Thyroid gland (tissue), 4 donors: ENCODE data around the gene ZNF557. TPM values are rescaled to one million over a fixed set of nuclear protein-coding genes. Genes with fewer than 3 reads are reported as not detected.
"Not testable (repeated sequence)": the region's sequence is repeated elsewhere in the genome, so short reads cannot be mapped to it uniquely, and the experiment has no call there.

Experiments
- DNase-seq, 2 donors: peaks; one replicate each; pipeline ENCODE4 v3.0.0-alpha.2; 2019
- H3K27ac ChIP-seq, 3 donors: fragments of 200-600 bp; sonication (generic); 1 replicate in 2 of 3; 2 replicates in 1 of 3; pipeline ENCODE4 v1.5.1; 2016 to 2019; ENCODE audit warnings: mild to moderate bottlenecking in 1 of 3, moderate library complexity in 1 of 3
- H3K27me3 ChIP-seq: fragments of 200-600 bp; sonication (generic); one replicate; pipeline ENCODE4 v1.5.1; 2019
- H3K36me3 ChIP-seq, 2 donors: fragments of 200-600 bp; sonication (generic); one replicate each; pipeline ENCODE4 v1.5.1; 2016 to 2019
- H3K4me1 ChIP-seq, 2 donors: fragments of 200-600 bp; sonication (generic); one replicate each; pipeline ENCODE4 v1.5.1; 2017 to 2019
- H3K4me3 ChIP-seq, 3 donors: fragments of 200-600 bp; sonication (generic); replicated peaks in 1 of 3; 1 replicate in 2 of 3; 2 replicates in 1 of 3; pipeline ENCODE4 v1.5.1; 2016; ENCODE audit warnings: mild to moderate bottlenecking in 1 of 3
- H3K9me3 ChIP-seq: fragments of 200-600 bp; sonication (generic); one replicate; pipeline ENCODE4 v1.5.1; 2017
- CTCF ChIP-seq, 6 experiments: fragments of 200-600 bp in 3 of 6; fragments of 450-650 bp in 3 of 6; sonication (generic) in 3 of 6; IDR thresholded peaks; one replicate each; pipeline ENCODE4 v1.5.1; 2016 to 2019; ENCODE audit warnings: antibody characterized with exemption in 6 of 6, mild to moderate bottlenecking in 2 of 6, inconsistent platforms in 1 of 6, moderate library complexity in 1 of 6
- POLR2A ChIP-seq, 2 donors: fragments of 450-650 bp; IDR thresholded peaks; one replicate each; pipeline ENCODE4 v1.6.1; 2017; ENCODE audit warnings: antibody characterized with exemption in 2 of 2, mild to moderate bottlenecking in 2 of 2, moderate library complexity in 1 of 2
- WGBS, 2 donors: methylation state at CpG; one replicate each; pipeline ENCODE4 v1.1.5; 2017; 5-methylcytosine and 5-hydroxymethylcytosine counted together
- intact Hi-C: fragments of 100-400 bp; cut with DNase I; formaldehyde crosslinking; loops from one replicate; pipeline ENCODE4 v1.15.1; 2023
- total RNA-seq, 4 donors: library from RNA; depleted of rRNA; stranded (reverse); fragments of >200 nt; gene quantifications; one replicate each; pipeline ENCODE4 v1.2.3, GENCODE V29; 2016

Gene ZNF557
- total RNA-seq, 4 donors from 2014 or later: 9.5 to 16.9 (median 13.7) TPM

DNA sequence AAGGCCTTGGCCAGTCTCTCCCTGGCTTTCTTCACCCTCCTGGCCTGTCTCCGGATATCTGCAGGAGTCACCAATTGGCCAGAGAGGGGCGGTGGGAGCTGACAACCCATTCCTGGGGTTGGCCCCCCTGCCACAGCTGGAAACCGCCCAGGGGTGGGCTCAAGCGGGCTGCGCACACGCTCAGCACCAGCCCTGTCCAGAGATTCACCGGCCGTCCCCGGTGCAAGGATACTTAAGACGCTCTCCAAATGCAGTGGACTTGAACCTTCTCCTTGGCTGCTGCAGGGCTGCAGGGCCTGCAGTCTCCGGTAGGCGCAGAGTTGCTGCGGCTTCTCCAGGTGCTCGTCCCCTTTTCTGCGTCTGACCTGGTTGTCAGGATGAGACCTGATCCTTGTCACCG is 13.1 kb upstream of the ZNF557 start:
- H3K4me1 ChIP-seq, H3K27me3 ChIP-seq, H3K36me3 ChIP-seq, DNase-seq, H3K9me3 ChIP-seq, intact Hi-C loops, H3K4me3 ChIP-seq, H3K27ac ChIP-seq: not testable (repeated sequence)
- 71% methylated on average over 9 of the region's 16 CpGs; no CpG with 5 or more reads in 1 of the 2 donors for WGBS, 2 donors

DNA sequence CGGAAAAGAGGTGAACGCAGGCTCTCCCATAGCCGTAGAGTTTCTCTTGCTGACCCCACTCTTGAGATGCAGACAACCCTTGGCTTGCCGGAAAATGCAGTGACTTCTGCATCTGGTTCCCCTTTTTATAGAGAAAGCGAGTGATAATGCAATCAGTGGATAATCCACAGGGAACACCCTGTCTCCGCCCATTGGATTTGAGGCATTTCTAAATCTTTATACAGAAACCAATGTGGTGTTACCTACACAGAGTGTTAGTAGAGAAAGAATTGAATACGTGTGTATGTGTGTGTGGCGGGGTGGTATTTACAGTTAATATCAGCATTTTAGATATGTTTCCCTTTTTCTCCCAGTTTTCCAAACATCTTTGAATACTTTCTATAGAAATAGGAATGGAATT is 10.9 kb upstream of the ZNF557 start, which contains the start of gene MBD3L3:
Gene MBD3L3 (minus strand): TSS at position 101 of the 400 bp plus-strand sequence. CDS start 71 bp downstream, at position 30.
- intact Hi-C loops, H3K27me3 ChIP-seq, H3K36me3 ChIP-seq, H3K4me3 ChIP-seq, H3K9me3 ChIP-seq, H3K4me1 ChIP-seq, DNase-seq, H3K27ac ChIP-seq: not testable (repeated sequence)
- WGBS, 2 donors: no CpG with 5 or more reads among the region's 8 CpGs

- H3K9me3 ChIP-seq, H3K36me3 ChIP-seq, H3K4me1 ChIP-seq, intact Hi-C loops, H3K27ac ChIP-seq, H3K4me3 ChIP-seq, H3K27me3 ChIP-seq, DNase-seq: not testable (repeated sequence)
- 55 to 74% methylated on average over 2 of the region's 2 CpGs for WGBS, 2 donors
These were observed 9.5 kb upstream of the ZNF557 start for GRCh38 chr19:7059977-7060376.

DNA sequence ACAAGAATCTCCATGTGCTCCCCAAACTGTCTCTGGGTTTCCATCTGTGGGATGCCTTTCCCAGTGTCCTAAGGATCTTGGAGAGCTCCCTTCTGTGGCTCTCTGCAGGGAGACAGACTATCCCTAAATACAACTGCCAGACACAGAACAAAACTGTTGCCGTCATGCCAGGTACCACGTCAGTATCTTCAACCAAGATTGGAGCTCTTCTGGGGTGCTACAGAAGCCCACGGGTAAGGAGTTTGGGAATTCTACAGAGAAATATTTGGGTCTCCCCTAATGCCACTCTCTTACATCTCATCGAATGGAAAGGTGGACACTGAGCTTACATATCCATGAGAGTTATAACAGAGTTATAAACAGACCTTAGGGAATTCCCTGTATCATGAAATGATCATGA is 6.2 kb upstream of the ZNF557 start:
- 84 to 90% methylated on average over 4 of the region's 4 CpGs for WGBS, 2 donors
- Histone ChIP-seq H3K4me3 (no peak overlapping the region), H3K36me3 (no peaks in the 10 kb centered on the region), H3K4me1 (no peaks in the 10 kb centered on the region), H3K27me3 (no peaks in the 10 kb centered on the region), H3K9me3 (no peaks in the 10 kb centered on the region), H3K27ac (no peak overlapping the region)
- no peak for DNase-seq
- no peak for TF ChIP-seq CTCF (IDR thresholded peaks at IDR 0.05)
- TF ChIP-seq POLR2A (IDR thresholded peaks at IDR 0.05): no peak
- intact Hi-C loops: no loop called here

- Histone ChIP-seq H3K27me3 (no peaks in the 10 kb centered on the region), H3K36me3 (no peaks in the 10 kb centered on the region), H3K4me1 (no peaks in the 10 kb centered on the region), H3K9me3 (no peaks in the 10 kb centered on the region), H3K4me3 (no peak overlapping the region), H3K27ac (no peak overlapping the region)
- WGBS, 2 donors: 89 to 96% methylated on average over 8 to 9 of the region's 9 CpGs
- intact Hi-C loops: no loop called here
- no peak for DNase-seq
- TF ChIP-seq CTCF (IDR thresholded peaks at IDR 0.05) (no peak), POLR2A (IDR thresholded peaks at IDR 0.05) (no peak)
These were observed 5.6 kb upstream of the ZNF557 start for GRCh38 chr19:7063764-7064418.

DNA sequence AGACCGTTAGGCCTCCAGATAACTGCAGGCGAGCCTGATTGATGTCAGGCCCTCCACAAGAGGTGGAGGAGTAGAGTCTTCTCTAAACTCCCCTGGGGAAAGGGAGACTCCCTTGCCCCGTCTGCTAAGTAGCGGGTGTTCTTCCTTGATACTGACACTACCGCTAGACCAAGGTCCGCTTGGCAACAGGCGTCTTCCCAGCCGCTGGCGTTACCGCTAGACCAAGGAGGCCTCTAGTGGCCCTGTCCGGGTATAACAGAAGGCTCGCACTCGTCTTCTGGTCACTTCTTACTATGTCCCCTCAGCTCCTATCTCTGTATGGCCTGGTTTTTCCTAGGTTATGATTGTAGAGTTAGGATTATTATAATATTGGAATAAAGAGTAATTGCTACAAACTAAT is 2.4 kb upstream of the ZNF557 start:
- H3K9me3 ChIP-seq, H3K27me3 ChIP-seq, H3K4me1 ChIP-seq, H3K27ac ChIP-seq, intact Hi-C loops, H3K4me3 ChIP-seq: not testable (repeated sequence)
- TF ChIP-seq CTCF (IDR thresholded peaks at IDR 0.05): peak in 2 of 6 experiments; percentile 21 to 24
- peaks cover 10 to 12% of the 10 kb centered on the region in 2 donors for H3K36me3 ChIP-seq
- peak; percentile 15 to 28 for DNase-seq
- WGBS, 2 donors: 49 to 53% methylated on average over 11 to 13 of the region's 13 CpGs
